HCEC 1CT (cell line): ENCODE measurements around the gene SH2D3C.

Source experiments
- DNase-seq: peaks from one replicate; pipeline ENCODE4 v3.0.0-alpha.2; 2017

The SH2D3C gene

DNA sequence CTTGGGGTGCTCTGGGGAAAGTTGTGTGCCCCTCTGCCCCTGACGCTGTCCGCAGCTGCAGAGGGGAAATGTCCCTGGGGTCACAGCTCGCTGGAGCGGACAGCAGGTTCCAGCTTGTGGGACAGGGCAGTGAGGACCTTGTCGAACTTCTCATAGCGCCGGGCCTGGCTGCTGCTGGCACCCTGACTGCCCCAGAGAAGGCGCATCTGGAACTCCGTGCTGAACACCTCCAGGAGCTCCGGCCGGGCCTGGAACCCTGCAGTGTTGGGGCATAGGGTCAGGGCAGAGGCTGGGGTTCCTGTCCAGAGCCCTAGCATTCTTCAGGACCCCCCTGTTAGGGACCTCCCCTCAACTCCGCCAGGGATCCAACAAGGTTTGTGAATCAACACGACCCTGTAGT is 39.8 kb downstream of the SH2D3C start:
- no peak for DNase-seq

DNA sequence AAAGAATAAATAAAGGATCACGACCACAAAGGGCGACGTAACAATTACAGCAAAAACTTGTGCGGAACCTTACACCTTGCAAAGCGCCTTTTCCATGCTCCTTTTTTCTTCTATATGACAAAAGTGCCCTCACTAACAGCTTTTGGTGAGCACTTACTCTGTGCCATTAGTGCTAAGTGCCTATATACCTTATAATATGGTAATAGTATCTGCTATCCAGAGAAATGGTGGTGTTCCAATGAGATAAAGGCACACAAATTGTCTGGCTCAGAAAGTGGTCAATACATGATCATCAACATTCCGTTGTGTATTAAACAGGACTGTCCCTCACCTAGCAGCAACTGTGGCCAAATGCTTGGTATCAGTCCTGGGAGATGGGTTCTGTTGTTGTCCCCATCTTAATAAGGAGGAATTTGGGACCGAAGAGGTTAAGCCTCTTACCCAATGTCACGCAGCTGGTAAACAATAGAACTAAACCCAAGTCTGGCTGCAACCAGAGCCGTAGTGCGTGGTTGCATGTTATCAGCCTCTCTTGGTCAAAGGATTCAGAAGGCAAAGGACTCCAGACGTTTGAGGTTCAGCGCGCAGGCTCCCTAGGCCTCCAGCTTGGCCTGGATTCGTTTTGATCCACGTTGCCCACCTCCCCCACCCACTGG is 42.8 kb downstream of the SH2D3C start:
- DNase-seq = no peak

DNA sequence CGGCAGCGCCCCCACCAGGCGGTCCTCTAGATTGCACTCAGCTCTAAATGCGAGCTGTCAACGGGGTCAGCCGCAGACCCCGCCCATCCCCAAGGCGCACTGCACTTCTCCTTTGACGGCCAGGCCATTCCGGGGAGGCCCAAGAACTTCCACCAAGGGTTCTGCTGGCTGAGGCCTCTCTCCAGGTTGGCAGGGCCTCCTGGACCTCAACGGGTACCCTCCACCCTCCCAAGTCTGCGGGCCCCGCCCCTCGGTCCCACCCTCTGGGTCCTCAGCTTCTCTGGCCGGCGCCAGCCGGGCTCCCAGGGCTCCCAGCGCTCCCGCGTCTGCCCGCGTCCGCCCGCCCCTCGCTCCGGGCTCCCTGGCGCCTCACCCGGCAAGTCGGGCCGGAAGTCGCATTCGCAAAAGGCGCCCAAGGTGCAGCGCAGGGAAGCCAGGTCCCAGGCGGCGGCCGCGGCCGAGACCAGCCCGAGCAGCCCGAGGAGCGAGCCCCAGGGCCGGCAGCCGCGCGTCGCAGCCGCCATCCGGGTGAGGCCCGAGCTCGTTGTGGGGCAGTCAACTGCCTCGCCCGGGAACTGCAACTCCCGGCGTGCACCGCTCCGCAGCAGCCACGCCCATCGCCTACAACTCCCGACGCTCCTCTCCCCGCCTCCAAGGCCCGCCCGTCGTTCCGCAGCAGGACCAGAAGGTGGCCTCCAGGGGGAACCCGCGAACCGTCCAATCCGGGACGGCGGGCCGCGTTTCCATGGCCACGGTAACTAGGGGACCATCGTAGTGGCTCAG is 43.5 kb downstream of the SH2D3C start, which contains the start of gene TOR2A:
TOR2A (minus strand) TSS at position 548 of the 783 bp plus-strand sequence; CDS start at position 524, 24 bp downstream.
- DNase-seq = peak; percentile 96

DNA sequence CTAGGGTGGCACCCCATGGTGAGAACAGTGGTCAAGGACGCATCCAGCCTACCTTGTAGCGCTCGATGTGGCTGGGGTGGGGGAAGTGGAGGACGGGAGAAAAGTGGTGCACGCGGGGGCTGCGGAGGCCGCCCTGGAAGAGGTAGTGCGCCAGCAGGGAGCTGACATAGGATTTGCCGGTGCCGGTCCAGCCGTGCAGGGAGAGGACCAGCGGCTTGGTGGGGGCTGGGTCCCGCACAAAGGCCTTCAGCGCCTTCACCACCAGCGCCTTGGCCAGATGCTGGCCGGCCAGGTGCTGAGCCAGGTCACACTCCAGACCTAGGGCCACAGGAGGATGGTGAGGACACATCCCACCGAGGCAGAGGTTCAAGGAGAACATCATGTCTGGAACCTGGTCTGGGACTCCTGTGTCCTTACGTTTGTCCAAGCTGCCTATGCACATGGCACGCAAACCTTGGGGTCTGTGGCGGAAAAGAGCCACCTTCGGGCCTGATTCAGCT is 44.2 kb downstream of the SH2D3C start:
- DNase-seq = no peak

DNA sequence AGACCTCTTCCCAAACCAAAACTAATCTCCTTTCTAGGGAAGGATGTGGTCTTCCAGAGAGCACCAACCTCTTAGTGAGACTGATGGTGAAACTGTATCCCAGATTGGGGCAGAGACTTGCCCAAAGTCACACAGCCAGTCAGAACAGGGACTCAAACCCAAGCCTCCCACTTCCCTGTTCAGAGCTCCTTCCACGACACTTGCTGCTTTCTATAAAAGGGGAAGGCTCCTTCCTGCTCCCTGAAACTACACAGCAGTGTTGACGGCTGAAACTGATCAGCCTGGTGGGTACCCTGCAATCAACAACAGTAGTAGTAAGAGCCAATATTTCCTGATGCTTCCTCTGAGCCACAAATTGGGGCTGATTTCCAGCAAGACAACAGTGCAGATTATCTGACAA is 44.9 kb downstream of the SH2D3C start:
- DNase-seq = no peak

DNA sequence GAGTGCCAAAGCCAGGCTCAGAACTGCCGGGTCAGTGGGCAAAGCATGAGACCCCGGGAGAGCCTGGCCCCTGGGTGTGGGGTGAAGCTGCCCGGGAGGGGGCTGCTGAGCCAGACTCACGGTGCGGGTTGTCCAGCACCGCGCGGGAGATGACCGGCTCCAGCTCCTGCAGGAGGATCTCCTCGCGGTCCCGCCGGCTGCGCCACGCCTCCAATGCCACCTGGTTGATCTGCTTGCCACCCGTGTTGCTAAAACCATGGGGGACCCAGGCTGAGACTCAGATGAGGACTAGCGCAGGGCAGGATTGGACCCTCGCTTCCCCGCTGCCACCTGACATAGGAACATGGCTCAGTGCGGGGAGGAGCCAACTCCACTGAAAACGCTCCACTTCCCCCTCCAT is 46.0 kb downstream of the SH2D3C start:
- DNase-seq = no peak

DNA sequence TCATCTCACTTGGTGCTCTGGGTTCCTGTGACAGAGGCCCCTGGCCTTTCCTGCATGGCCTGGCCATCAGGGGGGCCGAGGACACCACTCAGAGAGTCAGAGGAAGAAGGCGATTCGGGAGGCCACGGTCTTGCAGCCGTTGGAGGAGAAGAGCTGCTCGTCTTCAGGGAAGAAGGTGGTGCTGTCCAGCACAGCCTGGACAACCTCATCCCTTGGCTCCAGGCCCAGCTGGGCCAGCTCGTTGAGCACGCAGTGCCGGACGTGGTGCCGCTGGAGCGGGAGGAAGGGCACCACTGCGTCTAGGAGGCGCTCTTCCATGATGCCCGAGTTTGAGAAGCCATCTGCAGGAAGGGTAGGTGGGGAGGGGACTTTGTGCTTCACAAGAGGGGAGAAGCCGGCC is 46.5 kb downstream of the SH2D3C start:
- DNase-seq = no peak

DNA sequence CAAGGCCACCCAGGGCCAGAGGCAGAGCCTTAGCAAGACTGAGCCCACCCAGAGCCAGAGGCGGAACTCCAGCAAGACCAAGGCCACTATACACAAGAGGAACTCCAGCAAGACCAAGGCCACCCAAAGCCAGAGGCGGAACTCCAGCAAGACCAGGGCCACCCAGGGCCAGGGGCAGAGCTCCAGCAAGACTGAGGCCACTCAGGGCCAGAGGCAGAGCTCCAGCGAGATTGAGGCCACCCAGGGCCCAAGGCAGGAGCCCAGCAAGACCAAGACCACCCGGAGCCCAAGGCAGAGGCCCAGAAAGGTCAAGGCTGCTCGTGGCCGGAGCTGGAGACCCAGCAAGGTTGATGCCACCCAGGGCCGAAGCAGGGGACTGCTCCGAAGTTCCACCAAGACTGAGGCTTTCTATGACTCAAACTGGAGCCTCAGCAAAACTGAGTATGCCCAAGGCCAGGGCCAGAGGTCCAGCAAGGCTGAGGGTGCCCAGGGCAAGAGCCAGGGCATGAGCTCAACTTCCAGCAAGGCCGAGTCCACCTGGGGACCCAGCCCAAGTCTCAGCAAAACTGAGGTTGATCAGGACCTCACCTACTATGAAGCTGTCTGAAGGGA is 47.6 kb downstream of the SH2D3C start:
- DNase-seq = no peak

DNA sequence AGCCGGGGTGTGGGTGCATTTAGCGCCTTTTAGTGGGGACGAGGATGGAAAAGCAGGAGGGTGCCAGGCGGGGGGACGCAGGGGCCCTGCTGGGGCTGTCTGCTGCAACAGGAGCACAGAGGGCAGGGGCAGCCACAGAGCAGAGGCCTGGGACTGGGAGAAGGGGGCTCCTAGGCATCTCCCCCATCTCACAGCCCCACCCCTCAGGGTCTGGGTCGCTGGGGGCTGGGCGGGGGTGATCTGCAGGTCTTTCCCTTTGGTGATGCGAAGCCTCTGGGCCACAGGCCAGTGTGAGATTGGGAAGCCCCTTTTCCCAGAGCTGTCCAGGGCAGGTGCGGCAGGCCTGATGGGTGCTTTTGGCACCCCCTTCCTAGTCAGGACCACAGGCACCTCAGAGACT is 48.2 kb downstream of the SH2D3C start:
- DNase-seq = no peak

DNA sequence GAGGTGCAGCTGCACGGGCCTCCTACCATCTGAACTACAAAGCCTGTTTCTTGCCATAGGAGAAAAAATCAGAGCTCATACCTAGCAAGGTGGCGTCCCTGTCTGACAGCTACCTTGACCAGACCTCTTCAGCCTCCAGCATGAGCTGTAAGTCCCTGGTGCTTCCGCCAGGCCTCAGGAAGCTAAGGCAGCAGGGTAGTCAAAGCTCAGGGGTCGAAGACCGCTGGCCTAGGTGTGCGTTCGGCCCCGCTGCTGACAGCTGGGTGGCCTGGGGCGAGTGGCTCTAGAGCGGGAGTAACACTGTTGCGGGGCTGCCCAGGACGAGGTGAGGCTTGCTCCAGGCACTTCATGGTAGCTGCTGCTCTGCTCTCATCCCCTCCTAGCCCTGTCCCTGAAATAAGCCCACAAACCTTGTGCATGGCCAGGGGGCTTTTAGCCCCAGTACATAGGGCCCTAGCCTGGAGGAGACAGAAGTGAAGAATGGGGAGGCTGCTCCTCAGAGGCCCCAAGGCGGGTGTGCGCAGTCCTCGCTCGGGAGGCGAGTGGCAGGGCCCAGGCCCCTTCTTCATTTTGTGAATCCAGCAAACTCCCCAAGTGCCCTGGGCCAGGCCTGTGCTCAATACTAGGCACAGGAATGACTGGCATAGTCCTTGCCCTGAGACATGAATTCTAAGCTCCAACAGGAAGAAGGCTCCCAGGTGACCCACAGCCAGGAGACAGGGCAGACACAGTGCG is 48.8 kb downstream of the SH2D3C start:
- no peak for DNase-seq

DNA sequence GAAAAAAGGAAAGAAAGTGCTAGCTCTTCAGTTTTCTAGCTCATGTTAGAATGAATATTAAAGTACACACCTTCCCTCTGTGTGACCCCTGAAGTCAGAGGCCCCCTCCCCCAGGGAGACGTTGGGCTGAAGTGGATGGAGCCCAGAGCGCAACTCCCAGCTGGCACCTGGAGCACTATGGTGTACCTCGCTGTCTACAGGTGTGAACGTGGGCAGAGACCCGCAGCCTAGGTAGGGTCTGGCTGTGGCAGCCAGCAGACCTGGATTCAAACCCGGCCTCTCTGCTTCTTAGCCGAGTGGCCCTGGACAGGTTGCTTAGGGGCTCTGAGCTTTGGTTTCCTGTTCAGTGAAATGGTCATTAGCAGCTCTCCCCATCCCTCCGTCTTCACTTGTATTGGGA is 49.7 kb downstream of the SH2D3C start:
- no peak for DNase-seq

DNA sequence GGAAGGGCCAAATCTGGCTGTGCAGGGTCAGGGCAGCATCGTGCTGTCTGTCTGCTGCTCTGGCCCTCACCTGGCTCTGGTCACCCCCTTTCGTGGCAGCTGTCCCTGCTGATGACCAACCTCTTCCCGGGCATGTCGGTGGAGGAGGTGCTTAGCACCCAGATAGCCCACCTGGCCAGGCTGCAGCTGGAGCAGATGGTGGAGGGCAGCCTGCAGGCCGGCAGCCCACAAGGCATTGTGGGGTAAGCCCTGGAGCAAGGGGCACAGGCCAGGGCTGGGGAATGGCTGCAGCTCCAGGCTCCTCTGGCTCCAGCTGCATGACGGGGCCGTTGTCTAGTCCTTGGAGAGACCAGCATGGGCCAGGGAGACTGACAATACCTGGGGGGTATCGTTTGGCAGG is 51.6 kb downstream of the SH2D3C start:
- no peak for DNase-seq

DNA sequence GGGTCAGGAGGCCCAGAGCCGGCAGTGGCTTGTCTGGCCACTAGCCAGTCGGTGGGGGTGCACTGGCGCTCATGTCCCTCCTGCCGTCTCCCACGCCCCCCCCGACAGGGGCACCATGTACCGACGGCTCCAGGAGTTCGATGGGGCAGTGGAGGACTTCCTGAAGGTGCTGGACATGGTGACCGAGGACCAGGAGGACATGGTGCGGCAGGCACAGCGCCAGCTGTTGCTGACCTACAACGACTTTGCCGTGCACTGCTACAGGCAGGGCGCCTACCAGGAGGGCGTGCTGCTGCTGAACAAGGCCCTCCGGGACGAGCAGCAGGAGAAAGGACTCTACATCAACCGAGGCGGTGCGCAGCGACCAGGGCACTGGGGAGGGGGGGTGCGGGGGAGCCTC is 54.5 kb downstream of the SH2D3C start:
- no peak for DNase-seq

DNA sequence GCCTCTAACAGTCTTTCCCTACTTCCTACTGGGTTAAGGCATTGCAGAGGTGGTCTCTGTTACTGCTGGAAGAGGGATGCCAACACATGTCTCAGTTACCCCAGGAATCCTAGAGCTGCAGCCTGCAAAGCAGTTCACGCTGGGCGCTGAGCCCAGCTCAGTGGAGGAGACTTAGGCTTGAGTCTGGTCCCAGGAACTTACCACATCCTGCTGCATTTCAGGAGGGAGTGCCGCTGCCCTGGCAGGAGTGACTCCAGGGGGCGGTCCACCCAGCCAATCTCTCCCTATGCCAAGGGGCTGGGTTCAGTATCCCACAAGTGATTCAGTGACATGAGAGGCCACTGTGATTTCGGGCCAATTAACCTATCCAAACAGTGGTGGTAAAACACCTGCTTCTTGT is 55.0 kb downstream of the SH2D3C start:
- peak; percentile 46 for DNase-seq

DNA sequence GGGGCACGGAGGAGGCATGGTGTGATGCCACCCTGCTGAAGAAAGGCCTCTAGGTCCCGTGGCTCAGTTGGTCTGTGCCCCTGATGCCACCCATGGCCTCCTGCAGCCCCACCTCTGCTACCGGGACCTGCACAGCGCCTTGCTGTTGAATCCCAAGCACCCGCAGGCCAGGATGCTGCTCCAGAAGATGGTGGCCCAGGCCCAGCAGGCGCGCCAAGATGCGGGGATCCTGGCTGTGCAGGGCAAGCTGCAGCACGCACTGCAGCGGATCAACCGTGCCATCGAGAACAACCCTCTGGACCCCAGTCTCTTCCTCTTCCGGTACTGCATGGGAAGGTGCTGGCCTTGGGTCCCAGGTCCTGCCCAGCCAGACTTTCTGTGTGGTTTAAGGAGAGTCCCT is 55.5 kb downstream of the SH2D3C start:
- DNase-seq = no peak

DNA sequence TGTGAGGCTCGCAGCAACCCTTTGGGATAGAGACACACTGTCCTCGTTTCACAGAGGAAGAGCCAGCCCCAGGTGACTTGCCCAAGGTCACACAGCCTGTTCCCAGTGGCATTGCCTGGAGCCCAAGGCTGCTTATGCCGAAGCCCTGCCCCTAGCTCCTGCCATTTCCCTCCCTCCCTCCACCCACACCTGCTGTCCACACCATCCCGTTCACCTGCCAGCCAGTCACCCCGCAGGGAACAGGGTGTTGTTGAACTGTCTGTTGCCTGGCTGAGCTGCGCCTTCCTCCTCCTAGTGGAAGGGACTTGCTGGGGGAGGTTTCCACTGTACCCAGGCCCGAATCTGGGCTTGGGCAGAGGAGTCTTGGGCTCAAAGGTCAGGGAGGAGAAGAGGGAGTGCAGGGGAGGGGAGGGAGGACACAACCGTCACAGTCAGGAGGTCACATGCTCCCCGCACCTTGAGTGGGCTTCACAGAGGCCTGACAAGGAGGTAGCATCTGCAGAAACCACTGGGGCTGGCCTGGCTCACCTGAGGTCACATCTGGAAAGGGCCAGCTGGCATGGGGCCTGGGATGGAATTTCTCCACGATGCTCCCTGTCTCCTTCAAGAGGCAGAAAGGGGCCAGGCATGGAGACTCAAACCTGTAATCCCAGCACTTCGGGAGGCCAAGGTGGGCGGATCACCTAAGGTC is 56.3 kb downstream of the SH2D3C start:
- DNase-seq = no peak

DNA sequence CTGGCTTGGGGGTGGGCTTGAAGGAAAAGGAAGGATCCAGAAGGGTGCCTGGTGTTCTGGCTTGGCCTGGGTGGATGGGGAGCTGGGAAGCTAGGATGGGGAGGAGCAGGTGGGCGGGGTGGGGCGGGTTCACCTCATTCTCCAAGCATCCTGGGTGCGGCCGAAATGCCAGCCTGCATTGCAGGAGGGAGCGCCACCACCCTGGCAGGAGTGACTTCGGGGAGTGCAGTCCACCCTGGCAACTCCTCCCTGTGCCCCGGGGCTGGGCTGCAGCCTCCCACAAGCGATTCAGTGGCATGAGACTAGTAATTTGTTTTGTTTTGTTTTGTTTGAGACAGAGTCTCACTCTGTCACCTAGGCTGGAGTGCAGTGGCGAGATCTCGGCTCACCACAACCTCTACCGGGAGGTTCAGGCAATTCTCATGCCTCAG is 57.1 kb downstream of the SH2D3C start:
- no peak for DNase-seq

DNA sequence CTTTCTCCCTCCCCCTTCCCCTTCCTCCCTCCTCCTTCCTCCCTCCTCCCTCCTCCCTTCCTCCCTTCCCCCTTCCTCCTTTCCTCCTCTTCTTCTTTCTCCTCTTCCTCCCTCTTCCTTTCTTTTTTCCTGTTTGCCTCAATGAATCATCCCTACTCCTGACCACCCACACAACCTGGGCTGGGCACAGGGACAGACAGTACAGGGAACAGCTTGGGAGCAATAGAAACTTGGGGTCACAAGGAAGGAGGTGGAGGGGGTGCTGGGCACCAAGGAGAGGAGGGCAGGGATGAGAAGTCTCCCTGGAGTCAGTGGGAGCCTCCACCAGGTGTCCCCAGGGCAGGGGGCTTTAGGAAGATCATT is 57.6 kb downstream of the SH2D3C start:
- no peak for DNase-seq

DNA sequence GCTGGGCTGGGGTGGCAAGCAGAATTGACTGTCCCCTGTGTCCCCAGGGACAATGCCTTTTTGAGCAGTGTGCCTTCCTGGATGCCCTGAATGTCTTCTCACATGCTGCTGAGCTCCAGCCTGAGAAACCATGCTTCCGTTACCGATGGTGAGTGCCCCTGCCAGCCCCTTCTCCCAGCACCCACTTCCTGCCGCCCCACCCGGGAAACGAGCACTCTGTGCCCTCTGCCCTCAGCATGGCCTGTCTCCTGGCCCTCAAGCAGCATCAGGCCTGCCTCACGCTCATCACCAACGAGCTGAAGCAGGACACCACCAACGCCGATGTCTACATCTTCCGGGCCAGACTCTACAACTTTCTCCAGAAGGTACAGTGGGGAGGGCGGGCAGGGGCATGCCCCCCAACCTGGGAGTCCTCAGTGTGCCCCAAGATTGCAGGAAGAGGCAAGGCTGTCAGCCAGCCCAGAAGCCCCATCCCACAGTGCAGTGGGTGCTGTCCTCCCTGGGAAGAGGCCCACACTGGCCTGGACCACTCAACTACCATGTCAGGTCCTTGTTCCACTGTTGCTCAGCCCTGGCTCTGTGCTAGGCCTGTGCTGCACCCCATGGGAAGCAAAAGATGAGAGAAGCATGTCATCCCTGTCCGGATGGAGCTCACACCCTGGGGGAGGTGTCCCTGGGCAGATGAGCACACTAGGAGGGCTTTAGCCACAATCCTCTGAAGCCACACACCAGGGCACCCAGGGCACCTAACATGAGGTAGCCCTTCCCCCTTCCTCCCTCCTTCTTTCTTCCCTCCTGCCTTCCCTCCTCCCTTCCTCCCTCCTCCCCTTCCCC is 58.2 kb downstream of the SH2D3C start:
- DNase-seq = no peak

DNA sequence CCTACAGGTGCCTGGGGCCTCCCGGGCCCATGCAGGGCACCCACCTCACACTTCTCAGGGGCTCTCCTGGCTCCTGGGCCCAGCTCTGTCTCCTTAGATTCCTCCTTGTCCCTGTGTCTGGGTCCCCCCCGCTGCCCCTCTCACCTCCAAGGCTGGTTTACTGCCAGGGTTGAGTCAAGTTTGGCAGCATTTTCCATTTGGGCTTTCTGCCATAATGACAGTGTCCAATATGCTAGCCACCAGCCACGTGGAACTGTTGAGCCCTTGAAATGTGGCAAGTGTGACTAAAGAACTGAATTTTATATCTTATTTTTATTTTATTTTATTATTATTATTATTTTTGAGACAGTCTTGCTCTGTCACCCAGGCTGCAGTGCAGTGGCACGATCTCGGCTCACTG is 60.7 kb downstream of the SH2D3C start:
- no peak for DNase-seq

DNA sequence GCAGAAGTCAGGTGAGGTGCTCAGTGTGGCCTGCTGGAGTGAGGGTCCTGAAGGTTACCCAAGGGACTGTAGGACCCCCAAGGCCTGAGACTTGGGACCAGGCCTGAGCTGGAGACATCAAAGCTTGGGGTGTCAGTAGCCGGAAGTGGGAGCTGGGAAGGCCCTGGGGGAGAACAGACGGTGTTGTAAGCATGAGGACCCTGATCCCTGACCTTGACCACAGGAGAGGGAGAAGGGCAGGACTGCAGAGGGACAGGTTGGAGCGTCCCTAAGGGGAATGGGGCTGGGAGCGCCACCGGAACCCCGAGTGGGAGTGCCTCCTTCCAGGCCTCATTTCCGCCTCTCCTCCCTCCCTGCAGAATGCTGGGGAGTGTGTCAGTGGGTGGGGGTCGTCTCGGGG is 62.1 kb downstream of the SH2D3C start:
- no peak for DNase-seq
